Activated CD4-positive, alpha-beta T cell treated with anti-CD3 and anti-CD28 coated beads for 24 hours (primary cell): ENCODE measurements around the gene RPS6KB1.
A peak's percentile ranks its signal among the peaks of the same experiment; 100 is the strongest.
"Not testable (repeated sequence)": the region's sequence is repeated elsewhere in the genome, so short reads cannot be mapped to it uniquely, and the experiment has no call there.

Source experiments
- DNase-seq, 2 donors: peaks; one replicate each; pipeline ENCODE4 v3.0.0-alpha.2; 2020; ENCODE audit warnings: low read depth in 2 of 2

RPS6KB1 gene

GRCh38 chr17:59872351-59872750 is 20.6 kb upstream of the RPS6KB1 start:
- no peak for DNase-seq

DNA sequence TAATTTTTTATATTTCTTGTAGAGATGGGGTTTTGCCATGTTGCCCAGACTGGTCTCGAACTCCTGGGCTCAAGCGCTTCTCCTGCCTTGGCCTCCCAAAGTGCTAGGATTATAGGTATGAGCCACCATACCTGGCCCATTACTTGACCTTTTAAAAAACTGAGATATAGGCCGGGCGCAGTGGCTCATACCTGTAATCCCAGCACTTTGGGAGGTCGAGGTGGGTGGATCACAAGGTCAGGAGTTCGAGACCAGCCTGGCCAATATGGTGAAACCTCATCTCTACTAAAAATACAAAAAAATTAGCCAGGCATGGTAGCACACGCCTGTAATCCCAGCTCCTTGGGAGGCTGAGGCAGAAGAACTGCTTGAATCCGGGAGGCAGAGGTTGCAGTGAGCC is 19.5 kb upstream of the RPS6KB1 start:
- DNase-seq = not testable (repeated sequence)

GRCh38 chr17:59874376-59874775 is 18.5 kb upstream of the RPS6KB1 start:
- DNase-seq = no peak

DNA sequence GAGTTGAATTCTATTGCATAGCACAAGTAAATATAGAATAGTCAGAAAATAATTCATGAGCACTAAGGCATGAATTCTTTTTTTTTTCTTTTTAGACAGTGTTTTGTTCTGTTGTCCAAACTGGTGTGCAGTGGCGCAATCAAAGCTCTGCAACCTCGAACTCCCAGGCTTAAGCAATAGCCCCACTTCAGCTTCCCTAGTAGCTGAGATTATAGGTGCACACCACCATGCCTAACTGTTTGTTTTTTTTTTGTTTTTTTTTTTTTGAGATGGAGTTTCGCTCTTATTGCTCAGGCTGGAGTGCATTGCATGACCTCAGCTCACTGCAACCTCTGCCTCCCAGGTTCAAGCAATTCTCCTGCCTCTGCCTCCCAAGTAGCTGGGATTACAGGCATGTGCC is 16.8 kb upstream of the RPS6KB1 start:
- DNase-seq = no peak

DNA sequence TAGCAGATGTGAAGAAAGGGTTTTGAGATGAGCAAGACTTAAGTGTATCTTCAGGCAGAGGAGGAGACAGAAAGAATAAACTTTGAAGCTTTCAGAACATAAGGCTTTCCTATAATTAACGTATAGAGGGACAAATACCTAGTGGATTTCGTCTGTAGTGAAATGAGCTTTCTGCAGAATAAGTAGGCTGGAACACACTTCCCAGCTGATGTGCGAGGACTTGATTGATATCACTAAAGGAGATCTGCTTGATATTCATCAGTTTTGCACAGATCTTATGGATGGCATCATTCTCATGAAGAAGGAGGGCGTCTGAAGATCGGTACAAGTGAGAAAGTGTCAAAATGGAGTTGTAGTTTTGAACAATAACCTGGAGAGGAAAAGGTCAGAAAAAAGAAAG is 15.0 kb upstream of the RPS6KB1 start:
- no peak for DNase-seq

DNA sequence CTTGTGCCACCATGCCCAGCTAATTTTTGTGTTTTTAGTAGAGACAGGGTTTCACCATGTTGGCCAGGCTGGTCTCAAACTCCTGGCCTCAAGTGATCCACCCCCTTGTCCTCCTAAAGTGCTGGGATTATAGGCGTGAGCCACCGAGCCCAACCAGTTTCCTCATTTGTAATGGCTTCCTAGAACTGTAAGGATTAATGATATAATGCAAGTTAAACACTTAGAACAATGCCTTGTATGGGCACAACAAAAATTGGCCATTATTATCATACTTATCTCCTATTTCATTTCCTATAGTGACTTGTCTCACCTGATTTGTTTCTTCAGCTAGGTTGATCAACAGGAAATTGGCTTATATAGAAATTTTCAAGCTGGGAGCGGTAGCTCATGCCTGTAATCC is 14.3 kb upstream of the RPS6KB1 start:
- no peak for DNase-seq

DNA sequence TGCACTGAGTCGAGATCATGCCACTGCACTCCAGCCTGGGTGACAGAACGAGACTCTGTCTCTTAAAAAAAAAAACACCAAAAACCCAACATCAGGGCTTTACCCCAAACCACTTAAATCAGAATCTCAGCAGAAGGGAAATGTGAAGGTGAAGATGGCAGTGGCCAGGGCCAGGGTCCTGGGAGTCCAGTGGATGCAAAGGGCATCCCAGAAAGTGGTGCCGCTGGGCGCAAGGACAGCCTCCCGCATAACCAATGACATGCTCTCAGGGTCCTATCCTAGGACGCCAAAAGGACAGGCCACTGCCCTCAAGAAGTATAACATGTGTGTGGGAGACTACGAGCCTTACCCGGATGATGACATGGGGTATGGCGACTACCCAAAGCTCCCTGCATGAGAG is 8.1 kb upstream of the RPS6KB1 start:
- no peak for DNase-seq

DNA sequence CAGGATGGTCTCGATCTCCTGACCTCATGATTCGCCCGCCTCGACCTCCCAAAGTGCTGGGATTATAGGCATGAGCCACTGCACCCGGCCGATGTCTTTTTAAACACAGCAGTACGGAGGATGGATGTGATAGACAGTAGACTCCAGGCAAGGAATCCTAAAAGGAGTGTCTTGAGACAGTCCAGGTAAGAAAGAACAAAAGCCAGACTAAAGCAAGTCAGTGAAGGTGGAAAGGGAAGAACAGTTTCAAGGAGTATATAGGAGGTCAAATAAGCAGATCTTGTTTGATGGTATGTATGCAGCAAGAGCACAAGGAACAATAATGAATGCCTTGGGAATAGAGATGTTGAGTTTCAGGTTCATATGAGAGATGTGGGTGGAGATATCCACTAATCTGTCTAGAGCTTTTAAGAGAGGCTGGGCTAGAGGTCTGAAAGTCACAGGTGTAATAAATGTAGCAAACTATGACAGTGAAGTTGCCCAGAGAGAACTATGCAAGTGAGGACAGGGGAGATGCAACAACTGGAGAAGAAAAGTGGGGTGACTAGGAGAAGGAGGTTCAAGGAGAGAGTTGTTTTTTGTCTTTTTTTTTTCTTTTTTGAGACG is 4.7 kb upstream of the RPS6KB1 start:
- DNase-seq = no peak

DNA sequence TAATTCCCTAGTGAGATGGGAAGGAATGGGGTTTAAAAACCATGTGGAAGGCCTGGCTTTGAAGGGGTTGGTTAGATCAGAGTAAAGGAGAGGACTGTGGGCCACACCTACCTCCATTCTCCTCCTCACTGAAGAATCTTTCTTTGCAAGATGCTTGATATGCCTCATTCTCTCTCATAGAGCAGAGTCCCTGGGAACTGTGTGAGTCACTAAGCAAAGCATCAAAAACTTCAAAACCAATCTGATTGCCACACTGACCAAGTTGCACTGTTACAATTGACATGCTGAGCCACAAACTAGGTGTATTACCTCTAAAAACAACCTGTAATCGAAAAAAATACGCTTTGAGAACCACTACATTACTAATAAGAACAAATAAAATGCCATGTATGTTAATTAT is 2.2 kb upstream of the RPS6KB1 start:
- no peak for DNase-seq

- DNase-seq = no peak
Measured at GRCh38 chr17:59892251-59892923, 534 bp upstream of the RPS6KB1 start.

DNA sequence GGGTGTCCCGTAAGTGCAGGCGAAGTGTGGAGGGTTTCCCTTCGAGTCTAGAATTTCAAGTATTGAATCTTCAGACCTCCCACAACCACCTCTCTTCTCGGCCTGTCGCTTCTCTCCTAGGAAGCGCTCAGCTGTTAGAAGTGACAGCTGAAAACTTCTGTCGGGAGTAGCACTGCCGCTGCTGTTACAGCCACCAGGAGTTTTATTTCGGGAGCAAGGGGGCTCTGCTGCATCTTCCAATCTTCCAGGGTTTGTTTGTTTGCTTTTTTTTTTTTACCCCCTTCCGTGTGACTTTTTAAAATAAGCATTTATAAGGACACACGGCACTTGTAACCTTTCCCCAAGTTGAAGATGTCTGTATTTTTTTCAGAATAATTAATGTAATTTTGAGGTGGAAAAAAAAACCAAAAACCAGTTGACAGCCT is 767 bp downstream of the RPS6KB1 start:
- DNase-seq = no peak

GRCh38 chr17:59897090-59897489 is 4.2 kb downstream of the RPS6KB1 start:
- no peak for DNase-seq

GRCh38 chr17:59899099-59899498 is 6.2 kb downstream of the RPS6KB1 start:
- no peak for DNase-seq

- no peak for DNase-seq
Measured at GRCh38 chr17:59901604-59902003, 8.7 kb downstream of the RPS6KB1 start.

GRCh38 chr17:59903455-59903854 is 10.5 kb downstream of the RPS6KB1 start:
- no peak for DNase-seq

DNA sequence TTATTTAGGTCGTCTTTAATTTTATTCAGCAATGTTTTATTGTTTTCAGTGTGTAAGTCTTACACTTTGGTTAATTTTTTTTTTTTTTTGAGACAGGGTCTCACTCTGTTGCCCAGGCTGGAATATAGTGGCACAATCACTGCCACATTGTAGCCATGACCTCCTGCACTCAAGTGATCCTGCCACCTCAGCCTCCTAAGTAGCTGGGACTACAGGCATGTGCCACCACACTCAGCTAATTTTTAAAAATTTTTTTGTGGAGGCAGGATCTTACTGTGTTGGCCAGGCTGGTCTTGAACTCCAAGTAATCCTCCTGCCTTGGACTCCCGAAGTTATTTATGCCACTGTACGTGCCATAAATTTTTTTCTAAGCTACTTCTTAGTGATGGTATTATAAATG is 14.5 kb downstream of the RPS6KB1 start:
- no peak for DNase-seq

DNA sequence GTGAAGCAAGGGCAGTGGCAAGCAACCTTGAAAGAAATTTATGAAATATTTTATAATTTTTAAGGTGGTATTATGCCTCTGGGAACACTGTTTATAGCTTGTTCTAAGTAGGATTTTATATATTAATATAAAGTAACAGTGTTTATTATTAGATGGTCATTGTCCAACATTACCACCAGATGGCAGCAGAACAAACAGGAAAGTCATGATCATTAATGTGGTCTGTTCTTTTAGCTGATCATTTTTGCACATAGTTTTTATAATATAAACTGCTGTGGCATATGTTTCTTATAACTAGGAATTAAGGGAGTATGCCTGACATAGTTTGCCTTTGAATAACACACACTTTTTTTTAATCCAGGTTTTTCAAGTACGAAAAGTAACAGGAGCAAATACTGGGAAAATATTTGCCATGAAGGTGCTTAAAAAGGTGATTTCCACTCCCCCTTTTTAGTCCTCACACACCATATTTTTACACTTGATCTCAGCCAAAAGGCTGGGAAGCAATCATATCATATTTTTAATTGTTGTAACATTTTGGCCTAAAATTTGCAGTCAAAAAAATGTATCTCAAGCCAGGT is 21.4 kb downstream of the RPS6KB1 start:
- peak in 1 of 2 donors; percentile 17 for DNase-seq

DNA sequence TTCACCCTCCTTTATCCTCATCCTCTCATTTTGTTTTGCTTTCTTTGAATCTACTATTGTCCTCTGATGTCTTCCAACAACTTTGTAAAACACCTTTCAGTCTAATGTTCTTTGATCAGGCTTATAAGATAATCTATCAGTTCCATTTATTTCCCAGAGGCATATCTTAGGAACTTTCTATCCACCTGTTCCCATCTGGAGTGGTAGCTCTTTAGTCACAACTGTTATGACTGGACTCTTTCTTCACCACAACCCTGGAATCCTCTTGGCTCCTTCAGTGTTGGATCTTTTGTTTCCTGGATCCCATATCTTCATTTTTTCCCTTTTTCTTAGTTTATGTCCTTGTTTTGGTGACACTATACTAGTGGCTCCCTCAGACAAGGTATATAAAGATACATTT is 23.5 kb downstream of the RPS6KB1 start:
- DNase-seq = no peak

- not testable (repeated sequence) for DNase-seq
Measured at GRCh38 chr17:59920637-59921036, 27.7 kb downstream of the RPS6KB1 start.

DNA sequence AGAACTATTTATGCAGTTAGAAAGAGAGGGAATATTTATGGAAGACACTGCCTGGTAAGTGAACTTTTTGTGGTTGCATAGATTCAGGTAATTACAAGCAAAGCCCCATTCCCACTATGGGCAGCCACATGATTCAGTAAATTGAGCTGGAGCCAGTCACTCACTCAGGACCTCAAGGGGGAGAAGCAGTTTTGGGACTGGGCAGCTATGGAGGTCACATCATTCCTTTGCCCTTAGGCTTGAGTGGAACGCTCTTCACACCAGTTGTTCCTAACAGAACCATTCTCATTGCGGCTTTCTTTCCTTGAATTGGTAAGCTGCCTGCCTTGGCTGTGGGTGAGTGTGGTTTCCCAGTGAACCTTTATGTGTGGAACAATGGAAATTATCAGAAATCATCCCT is 37.2 kb downstream of the RPS6KB1 start:
- not testable (repeated sequence) for DNase-seq

GRCh38 chr17:59930768-59931167 is 37.8 kb downstream of the RPS6KB1 start:
- DNase-seq = not testable (repeated sequence)

- not testable (repeated sequence) for DNase-seq
Measured at GRCh38 chr17:59933317-59933716, 40.4 kb downstream of the RPS6KB1 start.

DNA sequence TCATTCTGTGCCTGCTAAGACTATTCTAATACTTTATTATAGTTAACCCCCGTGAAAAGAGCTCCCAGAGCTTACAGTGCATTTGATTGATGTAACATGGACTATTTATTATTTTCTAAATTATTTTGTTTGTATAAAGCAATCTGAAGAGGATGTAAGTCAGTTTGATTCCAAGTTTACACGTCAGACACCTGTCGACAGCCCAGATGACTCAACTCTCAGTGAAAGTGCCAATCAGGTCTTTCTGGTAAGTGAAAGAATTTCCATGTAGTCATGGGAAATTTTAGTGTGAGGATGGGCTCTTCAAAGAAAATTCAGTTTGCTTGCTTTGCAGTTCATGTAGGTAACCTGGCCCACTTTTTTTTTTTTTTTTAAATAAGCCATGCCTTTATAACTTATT is 47.8 kb downstream of the RPS6KB1 start:
- DNase-seq = peak in 1 of 2 donors; percentile 9
